Neural cell (in vitro differentiated cells): Measurements from ENCODE around the gene CNNM2.

Experiments
- CTCF ChIP-seq: fragments of 450-650 bp; IDR thresholded peaks from 2 replicates; pipeline ENCODE4 v1.5.1; 2014; ENCODE audit warnings: antibody characterized with exemption, mild to moderate bottlenecking, moderate library complexity; ENCODE audit not compliant: poor library complexity, severe bottlenecking
- EP300 ChIP-seq: fragments of 450-650 bp; conservative IDR thresholded peaks from 2 replicates; pipeline ENCODE4 v1.6.1; 2014; ENCODE audit warnings: antibody characterized with exemption, mild to moderate bottlenecking, moderate library complexity; ENCODE audit not compliant: poor library complexity, severe bottlenecking
- EZH2 ChIP-seq: fragments of 200-600, 300-800 bp; shearing (Covaris generic), sonication (generic); IDR thresholded peaks from 2 replicates; pipeline ENCODE4 v1.6.1; 2014; ENCODE audit warnings: antibody characterized with exemption, low read length, borderline replicate concordance, mild to moderate bottlenecking; ENCODE audit not compliant: insufficient read depth, poor library complexity, severe bottlenecking
- POLR2AphosphoS5 ChIP-seq: IDR thresholded peaks from 2 replicates; pipeline ENCODE4 v1.6.1; 2012
- REST ChIP-seq: IDR thresholded peaks from 2 replicates; pipeline ENCODE4 v1.6.1; 2012; ENCODE audit warnings: borderline replicate concordance

GRCh38 chr10:103086261-103086660 is 168.2 kb downstream of the CNNM2 start:
- no peak for TF ChIP-seq EP300
- TF ChIP-seq REST = no peak
- no peak for TF ChIP-seq EZH2
- no peak for TF ChIP-seq POLR2AphosphoS5
- TF ChIP-seq CTCF = no peak
